Activated B cell treated with CpG ODN at 0.5 μM for 24 hours (primary cell): ENCODE results near the gene COX7B. TPM values are rescaled to one million over a fixed set of nuclear protein-coding genes. Genes with fewer than 3 reads are reported as not detected.
"Not testable (repeated sequence)": the region's sequence is repeated elsewhere in the genome, so short reads cannot be mapped to it uniquely, and the experiment has no call there.

ENCODE experiments used
- ATAC-seq: fragments of 200-7000 bp; cut with Tn5 transposase; one replicate; pipeline ENCODE4 v1.10.0; 2021; ENCODE audit warnings: low read depth, mild to moderate bottlenecking, moderate library complexity
- CTCF ChIA-PET: fragments of 350-600 bp; sonication (Branson Sonifier 250); formaldehyde crosslinking; loops from one replicate; lab custom pipeline; 2021; ENCODE audit warnings: antibody characterized with exemption; lab: Charles Lee
- POLR2A ChIA-PET: fragments of 350-600 bp; sonication (Branson Sonifier 250); formaldehyde crosslinking; loops from one replicate; lab custom pipeline; 2021; ENCODE audit warnings: antibody characterized with exemption; lab: Charles Lee
- DNase-seq: peaks from one replicate; pipeline ENCODE4 v3.0.0; 2022
- H3K27ac Mint-ChIP-seq: one replicate; pipeline ENCODE4 v1.8.0; 2020; ENCODE audit warnings: mixed read lengths
- H3K27me3 Mint-ChIP-seq: one replicate; pipeline ENCODE4 v1.8.0; 2021; ENCODE audit warnings: mixed read lengths
- H3K36me3 Mint-ChIP-seq: one replicate; pipeline ENCODE4 v1.8.0; 2021; ENCODE audit warnings: low read depth, mixed read lengths
- H3K4me1 Mint-ChIP-seq: one replicate; pipeline ENCODE4 v1.8.0; 2021; ENCODE audit warnings: mixed read lengths
- H3K4me3 Mint-ChIP-seq: one replicate; pipeline ENCODE4 v1.8.0; 2020; ENCODE audit warnings: mild to moderate bottlenecking, mixed read lengths
- H3K9me3 Mint-ChIP-seq: one replicate; pipeline ENCODE4 v1.8.0; 2020; ENCODE audit warnings: mixed read lengths
- intact Hi-C: fragments of 100-400 bp; cut with micrococcal nuclease; formaldehyde crosslinking; loops from one replicate; pipeline ENCODE4 v1.15.1; 2024
- total RNA-seq: library from RNA; stranded (reverse); gene quantifications from 2 replicates; pipeline ENCODE4 v1.2.3, GENCODE V29; 2022
- TF ChIP-seq, protein P1 (sequence below): fragments of 200-600 bp; IDR thresholded peaks from one replicate; pipeline ENCODE4 v1.8.0; 2022; ENCODE audit warnings: antibody characterized with exemption, mild to moderate bottlenecking

COX7B gene
- total RNA-seq, 1 donor from 2014 or later = 196 TPM

DNA sequence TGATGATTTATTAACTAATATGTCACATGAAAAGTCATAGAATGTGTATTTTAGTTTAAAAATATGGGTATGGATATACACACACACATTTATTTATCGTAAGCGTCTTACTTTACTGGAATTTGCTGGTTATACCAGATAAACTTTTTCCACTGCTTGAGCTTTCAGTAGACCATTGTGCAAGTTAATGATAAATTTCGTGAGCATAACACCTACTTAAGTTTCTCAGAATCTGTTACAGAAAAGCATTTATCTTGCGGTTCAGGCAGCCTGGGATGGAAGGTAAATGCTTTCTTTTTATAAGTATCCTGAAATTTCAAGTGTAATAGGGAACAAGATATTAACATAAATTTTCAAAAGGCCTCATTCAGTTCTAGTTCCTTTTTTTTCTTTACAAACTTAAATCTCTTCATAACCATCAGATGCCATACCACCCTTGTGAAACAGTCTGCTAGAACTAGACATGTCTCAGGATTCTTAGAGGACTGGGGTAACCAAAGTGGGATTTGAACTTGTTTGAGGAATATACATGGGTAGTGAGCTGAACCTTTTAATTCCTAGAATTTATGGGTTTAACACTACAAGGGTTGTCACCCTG, 38.9 kb downstream of the COX7B start:
- Mint-ChIP-seq H3K9me3 (no peaks in the 10 kb centered on the region), H3K36me3 (no peaks in the 10 kb centered on the region), H3K27ac (no peak overlapping the region), H3K4me1 (peaks cover 6% of the 10 kb centered on the region), H3K27me3 (no peaks in the 10 kb centered on the region), H3K4me3 (no peak overlapping the region)
- POLR2A ChIA-PET = no interaction called here
- no peak for DNase-seq
- no peak for ATAC-seq
- TF ChIP-seq, protein P1, sequence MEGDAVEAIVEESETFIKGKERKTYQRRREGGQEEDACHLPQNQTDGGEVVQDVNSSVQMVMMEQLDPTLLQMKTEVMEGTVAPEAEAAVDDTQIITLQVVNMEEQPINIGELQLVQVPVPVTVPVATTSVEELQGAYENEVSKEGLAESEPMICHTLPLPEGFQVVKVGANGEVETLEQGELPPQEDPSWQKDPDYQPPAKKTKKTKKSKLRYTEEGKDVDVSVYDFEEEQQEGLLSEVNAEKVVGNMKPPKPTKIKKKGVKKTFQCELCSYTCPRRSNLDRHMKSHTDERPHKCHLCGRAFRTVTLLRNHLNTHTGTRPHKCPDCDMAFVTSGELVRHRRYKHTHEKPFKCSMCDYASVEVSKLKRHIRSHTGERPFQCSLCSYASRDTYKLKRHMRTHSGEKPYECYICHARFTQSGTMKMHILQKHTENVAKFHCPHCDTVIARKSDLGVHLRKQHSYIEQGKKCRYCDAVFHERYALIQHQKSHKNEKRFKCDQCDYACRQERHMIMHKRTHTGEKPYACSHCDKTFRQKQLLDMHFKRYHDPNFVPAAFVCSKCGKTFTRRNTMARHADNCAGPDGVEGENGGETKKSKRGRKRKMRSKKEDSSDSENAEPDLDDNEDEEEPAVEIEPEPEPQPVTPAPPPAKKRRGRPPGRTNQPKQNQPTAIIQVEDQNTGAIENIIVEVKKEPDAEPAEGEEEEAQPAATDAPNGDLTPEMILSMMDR = no peak
- CTCF ChIA-PET = no interaction called here
- intact Hi-C loops = no loop called here

DNA sequence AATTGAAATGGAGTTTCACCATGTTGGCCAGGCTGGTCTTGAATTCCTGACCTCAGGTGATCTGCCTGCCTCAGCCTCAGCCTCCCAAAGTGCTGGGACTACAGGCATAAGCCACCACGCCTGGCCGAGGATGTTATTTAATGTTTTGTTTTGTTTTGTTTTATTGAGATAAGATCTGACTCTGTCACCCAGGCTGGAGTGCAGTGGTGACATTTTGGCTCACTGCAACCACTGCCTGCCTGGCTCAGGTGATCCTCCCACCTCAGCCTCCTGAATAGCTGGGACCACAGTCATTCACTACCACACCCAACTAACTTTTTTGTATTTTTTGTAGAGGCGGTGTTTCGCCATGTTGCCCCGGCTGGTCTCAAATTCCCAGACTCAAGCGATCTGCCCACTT, 45.8 kb downstream of the COX7B start:
- H3K4me1 Mint-ChIP-seq, H3K27ac Mint-ChIP-seq, DNase-seq, POLR2A ChIA-PET, H3K4me3 Mint-ChIP-seq, H3K36me3 Mint-ChIP-seq, CTCF ChIA-PET, H3K27me3 Mint-ChIP-seq, intact Hi-C loops, ATAC-seq, H3K9me3 Mint-ChIP-seq: not testable (repeated sequence)

DNA sequence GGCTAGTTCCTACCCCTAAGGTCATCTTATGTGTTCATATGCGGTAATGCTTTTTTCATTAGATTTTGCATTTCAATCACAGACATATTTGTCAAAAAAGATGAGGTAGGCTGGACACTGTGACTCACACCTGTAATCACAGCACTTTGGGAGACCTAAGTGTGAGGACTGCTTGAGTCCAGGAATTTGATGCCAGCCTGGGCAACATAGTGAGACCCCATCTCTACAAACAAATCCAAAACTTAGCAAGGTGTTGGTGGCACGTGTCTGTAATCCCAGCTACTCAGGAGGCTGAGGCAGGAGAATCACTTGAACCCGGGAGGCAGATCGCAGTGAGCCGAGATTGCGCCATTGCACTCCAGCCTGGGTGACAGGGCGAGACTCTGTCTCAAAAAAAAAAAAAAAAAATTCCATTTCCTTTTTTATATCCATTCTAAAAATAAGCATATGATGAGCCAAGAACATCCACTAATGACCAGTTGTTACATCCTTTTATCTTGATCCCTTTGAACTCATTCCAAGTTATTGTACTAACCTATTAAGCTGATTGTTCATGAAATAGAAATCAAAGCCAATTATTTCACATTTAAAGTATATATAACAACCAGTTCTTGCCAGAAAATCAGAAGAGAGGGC, 46.8 kb downstream of the COX7B start:
- TF ChIP-seq, protein P1 = no peak
- Mint-ChIP-seq H3K36me3 (no peaks in the 10 kb centered on the region), H3K4me1 (peaks cover 6% of the 10 kb centered on the region), H3K9me3 (no peaks in the 10 kb centered on the region), H3K27me3 (no peaks in the 10 kb centered on the region), H3K4me3 (no peak overlapping the region), H3K27ac (no peak overlapping the region)
- intact Hi-C loops = no loop called here
- CTCF ChIA-PET = no interaction called here
- ATAC-seq (no peak), DNase-seq (no peak)
- POLR2A ChIA-PET = interaction anchor here (0.6 to 0.7 kb wide), 2 partner anchors 36 to 1518 kb away, joined by 3 to 7 read pairs; partner anchors contain the start of genes ATP7A and MAGEE1

DNA sequence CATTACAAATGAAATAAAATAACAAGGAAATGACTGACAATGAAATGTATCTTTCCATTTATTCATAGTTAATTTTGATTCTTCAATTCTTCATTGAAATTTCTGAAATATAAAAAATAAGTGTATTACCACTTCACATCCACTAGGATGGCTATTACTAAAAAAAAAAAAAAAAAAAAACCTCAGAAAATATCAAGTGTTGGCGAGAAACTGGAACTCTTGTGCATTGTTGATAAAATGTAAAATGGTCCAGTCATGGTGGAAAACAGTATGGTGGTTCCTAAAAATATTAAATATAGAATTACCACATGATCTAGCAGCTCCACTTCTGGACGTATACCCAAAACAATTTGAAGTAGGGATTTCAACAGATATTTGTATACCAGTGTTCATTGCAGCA, 47.3 kb downstream of the COX7B start:
- ATAC-seq = no peak
- ChIA-PET POLR2A (interaction anchor here (0.7 kb wide), 1 partner anchor 1519 kb away, joined by 7 read pairs; the partner anchor contains the start of gene MAGEE1), CTCF (no interaction called here)
- H3K9me3 Mint-ChIP-seq = no peaks in the 10 kb centered on the region
- H3K4me3 Mint-ChIP-seq = no peak overlapping the region
- TF ChIP-seq, protein P1 = no peak
- no peak for DNase-seq
- peaks cover 6% of the 10 kb centered on the region for H3K4me1 Mint-ChIP-seq
- no peaks in the 10 kb centered on the region for H3K36me3 Mint-ChIP-seq
- intact Hi-C loops = no loop called here
- no peak overlapping the region for H3K27ac Mint-ChIP-seq
- no peaks in the 10 kb centered on the region for H3K27me3 Mint-ChIP-seq

DNA sequence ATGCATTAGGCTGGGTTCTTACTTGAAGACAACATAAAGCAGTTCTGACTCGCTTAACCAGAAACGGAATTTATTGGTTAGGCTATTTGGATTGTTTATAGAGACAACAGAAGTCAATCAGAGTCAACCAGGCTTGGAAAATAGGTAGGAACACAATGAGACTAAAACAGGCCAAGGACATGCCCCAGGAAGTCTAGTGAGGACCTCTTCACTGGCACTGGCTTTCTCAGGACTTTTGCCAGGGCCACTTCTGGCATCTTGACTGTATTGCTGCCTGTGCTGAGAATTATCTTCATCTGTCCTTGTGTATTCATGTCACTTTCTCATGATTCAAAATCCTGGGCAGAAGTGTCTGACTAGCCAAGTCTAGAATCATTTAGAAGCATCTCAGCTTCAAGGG, 50.6 kb downstream of the COX7B start:
- no peaks in the 10 kb centered on the region for H3K36me3 Mint-ChIP-seq
- intact Hi-C loops = no loop called here
- CTCF ChIA-PET = no interaction called here
- H3K4me3 Mint-ChIP-seq = no peak overlapping the region
- POLR2A ChIA-PET = interaction anchor here (0.6 kb wide), 1 partner anchor 302 kb away, joined by 6 read pairs; no protein-coding TSS in a partner anchor
- no peaks in the 10 kb centered on the region for H3K9me3 Mint-ChIP-seq
- TF ChIP-seq, protein P1 = no peak
- no peak for ATAC-seq
- no peaks in the 10 kb centered on the region for H3K27me3 Mint-ChIP-seq
- peaks cover 6% of the 10 kb centered on the region for H3K4me1 Mint-ChIP-seq
- no peak for DNase-seq
- no peak overlapping the region for H3K27ac Mint-ChIP-seq
